ENCODE data around the gene ARHGAP22.
"Not testable (repeated sequence)": the region's sequence is repeated elsewhere in the genome, so short reads cannot be mapped to it uniquely, and the experiment has no call there.

The ARHGAP22 gene

DNA sequence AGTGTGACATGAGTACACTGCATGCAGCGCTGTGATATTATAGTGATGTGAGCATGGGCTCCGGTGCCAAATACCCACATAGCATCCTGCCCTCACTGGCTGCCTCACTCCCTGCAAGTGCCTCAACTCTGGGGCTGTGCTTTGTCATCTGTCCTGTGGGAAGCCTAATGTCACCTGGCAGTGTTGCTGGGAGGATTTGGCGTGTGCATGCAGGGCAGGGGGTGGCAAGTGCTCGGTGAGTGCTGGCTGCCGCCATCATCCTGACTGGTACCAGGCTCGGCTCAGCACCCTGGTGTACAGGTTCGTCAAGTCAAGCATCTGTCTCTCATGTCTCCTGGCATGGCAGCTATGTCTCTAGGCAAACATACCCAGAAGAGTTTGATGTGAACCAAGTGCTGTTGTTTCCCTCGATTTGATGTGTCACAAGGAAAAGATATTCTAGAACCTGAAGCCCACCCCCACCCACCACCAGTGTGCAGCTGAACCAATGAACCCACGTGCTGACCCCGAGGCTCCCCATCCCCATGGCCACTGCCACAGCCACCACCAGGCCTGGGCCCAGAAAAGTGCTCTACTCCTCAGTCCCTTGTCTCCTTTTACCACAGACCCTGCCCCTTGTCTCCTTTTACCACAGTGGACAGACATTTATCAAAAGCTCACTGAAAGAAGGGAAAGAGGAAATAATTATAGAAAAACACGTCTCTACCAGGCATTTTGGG, 162.6 kb downstream of the ARHGAP22 start:
- in situ Hi-C loops (cut with MboI; ENCODE audit: low sequenced_read_pairs): no loop called here

DNA sequence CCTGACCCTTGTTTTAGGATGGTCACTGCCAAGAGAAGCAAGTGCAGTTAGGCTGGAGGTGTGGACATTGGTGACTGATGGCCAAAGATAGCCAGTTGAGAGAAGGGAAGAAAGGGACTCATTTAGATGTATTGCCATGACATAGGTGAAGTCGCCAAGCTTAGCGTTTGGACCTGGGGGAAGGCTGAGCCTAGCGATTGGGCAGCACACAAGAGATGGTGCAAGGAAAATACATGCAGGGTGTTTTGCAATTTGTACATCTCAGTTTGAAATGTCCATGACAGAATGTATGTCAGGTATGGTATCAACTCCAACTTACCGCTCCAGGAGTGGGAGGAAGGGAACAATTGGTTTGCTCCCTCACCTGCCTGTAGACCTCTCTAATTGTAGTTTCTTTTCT, 164.1 kb downstream of the ARHGAP22 start:
- in situ Hi-C loops (cut with MboI; ENCODE audit: low sequenced_read_pairs): no loop called here

DNA sequence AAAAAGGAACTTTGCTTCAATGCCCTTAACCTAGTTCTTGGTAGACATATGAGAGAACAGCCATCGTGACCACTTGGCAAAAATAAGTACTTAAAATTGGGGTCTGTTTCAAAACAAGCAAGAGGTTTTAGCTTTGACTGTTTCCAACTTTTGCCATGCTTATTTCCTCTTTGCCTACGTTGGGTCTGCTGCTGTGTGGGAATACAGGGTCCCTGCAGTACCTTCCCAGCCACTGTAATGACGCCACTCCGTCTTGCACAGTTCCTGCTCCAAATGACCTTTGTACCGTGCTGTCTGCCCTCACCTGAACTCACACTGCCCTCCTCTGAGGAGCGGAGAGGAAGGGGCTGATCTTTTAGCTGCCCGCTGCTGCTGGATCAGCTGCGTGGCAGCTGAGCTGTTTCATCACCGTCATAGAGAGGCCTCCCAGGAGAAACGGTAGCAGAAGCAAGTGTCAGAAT, 165.3 kb downstream of the ARHGAP22 start:
- in situ Hi-C loops (cut with MboI; ENCODE audit: low sequenced_read_pairs): no loop called here

GRCh38 chr10:48439031-48439430, 165.8 kb downstream of the ARHGAP22 start:
- in situ Hi-C loops (cut with MboI; ENCODE audit: low sequenced_read_pairs): no loop called here

- in situ Hi-C loops (cut with MboI; ENCODE audit: low sequenced_read_pairs): no loop called here
These were observed 167.3 kb downstream of the ARHGAP22 start for GRCh38 chr10:48437546-48437945.

GRCh38 chr10:48431871-48432270, 173.0 kb downstream of the ARHGAP22 start:
- in situ Hi-C loops (cut with MboI; ENCODE audit: low sequenced_read_pairs): no loop called here

DNA sequence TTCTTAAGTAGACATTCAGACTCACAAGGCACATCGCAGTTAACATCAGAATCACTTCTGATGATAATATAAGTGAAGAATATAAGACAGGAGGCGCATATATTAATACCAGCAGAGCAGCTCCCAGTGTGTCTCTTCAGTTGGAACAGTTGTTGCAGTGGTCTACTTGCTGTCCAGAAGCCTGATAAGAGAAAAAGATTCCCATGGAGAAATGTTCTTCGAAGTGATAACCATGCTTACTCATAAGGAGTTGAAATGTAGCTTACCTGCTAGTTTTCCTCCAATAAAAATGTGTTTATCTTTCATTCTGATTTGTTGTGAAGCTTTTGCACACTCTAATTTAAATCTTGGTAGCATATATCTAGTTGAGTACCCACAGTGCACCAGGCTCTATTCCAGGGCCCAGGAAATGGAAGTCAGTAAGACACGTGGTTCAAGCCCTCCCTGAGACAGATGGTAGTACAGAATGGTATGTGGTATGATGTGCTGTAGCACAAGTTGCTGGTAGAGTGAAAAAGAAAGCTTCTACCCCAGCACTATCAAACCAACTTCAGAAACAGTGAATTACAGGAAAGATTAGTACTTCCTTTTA, 174.4 kb downstream of the ARHGAP22 start:
- in situ Hi-C loops (cut with MboI; ENCODE audit: low sequenced_read_pairs): no loop called here

DNA sequence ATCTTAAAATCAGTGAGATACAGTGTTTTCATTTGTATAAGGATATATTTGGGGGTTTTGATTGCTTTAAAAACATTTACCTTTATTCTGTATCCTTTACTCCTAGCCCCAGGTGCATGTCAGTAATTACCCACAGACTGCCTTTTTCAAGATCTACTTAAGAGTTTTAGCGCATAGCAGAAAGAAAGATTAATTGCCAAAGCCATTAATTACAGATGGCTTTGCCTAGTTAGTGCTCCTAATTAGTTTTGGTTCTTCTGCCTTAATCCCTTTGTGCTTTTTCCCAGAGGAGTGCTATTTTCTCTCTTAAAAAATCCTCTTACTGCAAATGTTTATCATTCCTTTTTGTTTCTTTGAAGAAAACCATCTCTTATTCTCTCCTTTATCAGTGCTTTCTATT, 175.6 kb downstream of the ARHGAP22 start:
- in situ Hi-C loops (cut with MboI; ENCODE audit: low sequenced_read_pairs): no loop called here

DNA sequence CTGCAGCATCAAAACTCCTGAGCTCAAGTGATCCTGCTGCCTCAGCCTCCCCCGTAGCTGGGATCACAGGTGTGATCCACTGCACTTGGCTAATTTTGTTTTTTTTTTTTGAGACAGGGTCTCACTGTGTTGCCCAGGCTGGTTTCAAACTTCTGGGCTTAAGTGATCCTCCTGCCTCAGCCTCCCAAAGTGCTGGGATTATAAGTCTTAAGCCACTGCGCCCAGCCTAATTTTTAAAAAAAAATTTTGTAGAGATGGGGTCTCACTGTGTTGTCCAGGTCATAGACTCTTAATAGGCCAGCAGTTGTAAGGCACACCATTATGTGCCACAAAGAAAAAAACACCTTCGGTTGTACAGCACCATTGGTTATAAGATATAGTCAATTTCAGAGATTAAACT, 176.0 kb downstream of the ARHGAP22 start:
- in situ Hi-C loops (cut with MboI; ENCODE audit: low sequenced_read_pairs): no loop called here

DNA sequence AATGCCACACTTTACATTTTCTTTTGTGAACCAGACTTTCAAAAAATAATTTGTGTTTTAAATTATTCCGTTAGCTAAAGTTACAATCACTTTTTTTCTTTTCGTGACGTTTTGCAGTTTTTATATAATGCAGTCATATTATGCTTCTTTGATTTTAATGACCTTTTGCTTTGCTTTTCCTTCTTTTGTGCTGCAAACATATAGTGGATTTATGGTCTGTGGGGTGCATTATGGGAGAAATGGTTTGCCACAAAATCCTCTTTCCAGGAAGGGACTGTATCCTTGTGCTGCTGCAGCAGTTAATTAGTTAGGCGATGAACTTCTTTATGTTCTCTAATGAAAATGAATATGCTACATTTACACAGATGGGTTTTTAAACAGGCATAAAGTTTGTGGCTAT, 181.0 kb downstream of the ARHGAP22 start:
- in situ Hi-C loops (cut with MboI; ENCODE audit: low sequenced_read_pairs): no loop called here

DNA sequence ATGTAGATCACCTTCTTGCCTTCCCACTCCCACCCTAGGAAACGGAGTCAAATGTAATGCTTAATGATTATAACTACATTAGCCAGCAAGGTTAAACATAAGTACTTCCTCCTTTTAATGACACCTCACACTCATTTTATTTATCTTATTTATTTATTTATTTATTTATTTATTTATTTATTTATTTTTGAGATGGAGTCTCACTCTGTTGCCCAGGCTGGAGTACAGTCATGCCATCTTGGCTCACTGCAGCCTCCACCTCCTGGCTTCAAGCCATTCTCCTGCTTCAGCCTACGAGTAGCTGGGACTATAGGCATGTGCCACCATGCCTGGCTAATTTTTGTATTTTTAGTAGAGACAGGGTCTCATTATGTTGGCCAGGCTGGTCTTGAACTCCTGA, 183.0 kb downstream of the ARHGAP22 start:
- in situ Hi-C loops (cut with MboI; ENCODE audit: low sequenced_read_pairs): not testable (repeated sequence)

- in situ Hi-C loops (cut with MboI; ENCODE audit: low sequenced_read_pairs): no loop called here
These were observed 185.2 kb downstream of the ARHGAP22 start for GRCh38 chr10:48419714-48420113.

DNA sequence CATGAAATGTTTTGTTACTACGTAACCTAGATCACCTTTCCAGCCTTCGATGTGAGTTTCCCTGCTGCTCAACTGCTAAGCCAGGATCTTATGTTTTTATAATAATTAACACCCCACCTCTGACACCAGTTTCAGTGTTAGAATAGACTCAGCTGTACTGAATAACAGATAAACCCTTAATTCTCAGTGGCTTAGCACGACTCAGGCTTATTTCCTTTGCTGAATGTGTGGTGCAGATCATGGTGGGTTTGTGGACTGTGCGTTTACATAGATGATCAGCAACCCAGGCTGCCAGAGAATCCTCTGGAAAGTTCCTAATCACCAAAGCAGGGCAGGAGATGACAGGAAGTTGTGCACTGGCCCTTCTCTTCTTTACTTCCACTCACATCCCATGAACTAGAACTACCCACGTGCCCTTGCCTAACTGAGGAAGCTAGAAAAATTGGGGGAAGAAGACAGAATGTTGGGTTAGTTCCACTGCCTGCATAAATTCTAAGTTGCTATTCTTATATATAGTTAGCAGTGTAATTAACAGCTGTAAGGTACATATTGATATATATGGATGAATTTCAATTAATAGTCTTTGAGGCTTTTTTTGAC, 186.6 kb downstream of the ARHGAP22 start:
- in situ Hi-C loops (cut with MboI; ENCODE audit: low sequenced_read_pairs): no loop called here

- in situ Hi-C loops (cut with MboI; ENCODE audit: low sequenced_read_pairs): no loop called here
These were observed 187.5 kb downstream of the ARHGAP22 start for GRCh38 chr10:48417374-48417773.

DNA sequence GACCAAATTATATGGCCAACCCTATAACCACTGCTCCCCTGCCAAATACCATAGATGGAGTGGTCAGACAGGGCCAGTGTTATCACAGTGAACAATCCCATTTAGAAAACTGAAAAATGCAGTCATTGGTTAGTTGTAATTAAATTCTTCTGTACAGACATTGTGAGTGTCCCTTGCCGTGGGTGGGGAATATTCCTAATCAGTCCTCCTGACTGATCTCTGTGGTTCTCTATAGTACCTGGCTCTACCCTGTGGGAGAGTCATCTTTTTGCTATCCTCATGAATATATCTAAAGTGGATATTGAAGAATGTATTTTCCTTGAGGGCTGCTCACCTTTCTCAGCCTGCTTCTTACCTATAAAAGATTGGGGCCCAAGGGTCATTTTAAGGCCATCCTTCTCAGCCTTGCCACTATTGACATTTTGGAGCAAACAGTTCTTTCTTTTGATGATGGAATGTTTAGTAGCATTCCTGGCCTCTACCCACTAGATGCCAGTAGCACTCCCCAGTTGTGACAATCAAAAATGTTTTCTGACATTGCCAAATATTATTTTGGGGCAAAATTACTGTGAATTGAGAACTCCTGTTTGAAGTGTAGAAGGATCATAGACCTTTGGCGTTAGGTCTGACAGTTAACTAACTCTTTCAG, 188.2 kb downstream of the ARHGAP22 start:
- in situ Hi-C loops (cut with MboI; ENCODE audit: low sequenced_read_pairs): no loop called here

DNA sequence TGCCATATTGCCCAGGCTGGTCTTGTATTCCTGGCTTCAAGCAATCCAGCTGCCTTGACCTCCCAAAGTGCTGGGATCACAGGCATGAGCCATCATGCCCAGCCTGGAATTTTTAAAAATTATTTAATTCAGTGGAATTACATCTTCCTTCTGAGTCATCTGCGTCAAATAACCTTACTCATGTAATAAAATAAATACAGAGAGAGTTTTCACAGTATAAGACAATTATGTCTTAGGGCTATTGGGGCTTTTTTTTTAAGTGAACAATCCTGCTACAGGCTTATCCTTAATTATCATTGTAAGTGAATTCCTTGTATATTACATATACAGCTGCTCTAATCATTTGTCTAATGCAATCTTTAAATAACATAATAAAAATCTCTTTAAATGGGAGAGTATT, 190.1 kb downstream of the ARHGAP22 start:
- in situ Hi-C loops (cut with MboI; ENCODE audit: low sequenced_read_pairs): no loop called here

DNA sequence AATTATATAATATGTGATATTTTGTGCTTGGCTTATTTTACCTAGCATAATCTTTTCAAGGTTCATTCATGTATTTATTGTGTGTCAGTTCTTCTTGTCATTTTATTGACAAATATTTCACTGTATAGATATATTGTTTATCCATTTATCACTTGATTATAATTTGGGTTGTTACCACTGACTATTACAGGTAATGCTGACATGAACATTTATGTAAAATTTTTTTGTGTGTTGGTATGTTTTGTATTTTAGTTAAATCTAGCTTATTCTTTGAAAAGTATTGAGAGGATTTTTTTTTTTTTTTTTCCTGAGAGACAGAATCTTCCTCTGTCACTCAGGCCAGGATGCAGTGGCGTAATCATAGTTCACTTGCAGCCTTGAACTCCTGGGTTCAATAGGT, 190.7 kb downstream of the ARHGAP22 start:
- in situ Hi-C loops (cut with MboI; ENCODE audit: low sequenced_read_pairs): no loop called here

DNA sequence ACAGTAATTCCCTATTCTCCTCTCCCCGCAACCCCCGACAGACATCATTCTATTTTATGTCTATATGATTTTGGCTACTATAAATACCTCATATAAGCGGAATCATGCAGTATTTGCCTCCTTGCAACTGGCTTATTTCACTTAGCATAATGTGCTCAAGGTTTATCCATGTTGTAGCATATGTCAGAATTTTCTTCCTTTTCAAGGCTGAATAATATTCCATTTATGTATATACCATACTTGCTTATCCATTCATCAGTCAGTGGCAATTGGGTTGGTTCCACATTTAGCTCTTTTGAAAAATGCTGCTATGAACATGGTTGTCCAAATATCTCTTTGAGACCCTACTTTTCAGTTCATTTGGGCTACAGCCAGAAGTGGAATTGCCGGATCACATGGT, 191.9 kb downstream of the ARHGAP22 start:
- in situ Hi-C loops (cut with MboI; ENCODE audit: low sequenced_read_pairs): no loop called here

- in situ Hi-C loops (cut with MboI; ENCODE audit: low sequenced_read_pairs): no loop called here
These were observed 192.8 kb downstream of the ARHGAP22 start for GRCh38 chr10:48412081-48412480.

- in situ Hi-C loops (cut with MboI; ENCODE audit: low sequenced_read_pairs): no loop called here
These were observed 193.4 kb downstream of the ARHGAP22 start for GRCh38 chr10:48411510-48411909.

- in situ Hi-C loops (cut with MboI; ENCODE audit: low sequenced_read_pairs): no loop called here
These were observed 194.4 kb downstream of the ARHGAP22 start for GRCh38 chr10:48410503-48410902.

DNA sequence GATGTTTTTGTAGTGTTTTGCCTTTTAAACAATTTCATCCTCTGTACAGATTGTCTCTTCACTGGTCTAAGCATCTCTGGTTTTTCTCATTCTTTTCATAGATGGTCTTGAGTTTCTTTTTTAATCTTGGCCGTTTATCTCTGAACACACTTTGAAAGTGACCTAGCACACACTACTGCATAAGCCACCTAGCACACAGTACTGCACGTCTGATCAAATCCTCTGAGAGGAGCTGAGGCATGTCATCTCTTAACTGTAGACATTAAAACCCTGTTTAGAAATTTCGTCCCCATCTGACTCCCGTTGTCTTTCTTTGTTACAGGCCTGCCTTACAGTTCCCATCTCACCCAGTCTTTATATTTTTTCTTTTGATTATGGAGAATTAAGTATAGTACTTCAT, 198.2 kb downstream of the ARHGAP22 start:
- in situ Hi-C loops (cut with MboI; ENCODE audit: low sequenced_read_pairs): no loop called here
